ENCODE data around the gene PCSK2. TPM values are rescaled to one million over a fixed set of nuclear protein-coding genes. Genes with fewer than 3 reads are reported as not detected.

The PCSK2 gene
- polyA plus RNA-seq, 2 of the 4 experiments (the other 2 are of a cell fraction): 0.01 TPM; not detected in 1

DNA sequence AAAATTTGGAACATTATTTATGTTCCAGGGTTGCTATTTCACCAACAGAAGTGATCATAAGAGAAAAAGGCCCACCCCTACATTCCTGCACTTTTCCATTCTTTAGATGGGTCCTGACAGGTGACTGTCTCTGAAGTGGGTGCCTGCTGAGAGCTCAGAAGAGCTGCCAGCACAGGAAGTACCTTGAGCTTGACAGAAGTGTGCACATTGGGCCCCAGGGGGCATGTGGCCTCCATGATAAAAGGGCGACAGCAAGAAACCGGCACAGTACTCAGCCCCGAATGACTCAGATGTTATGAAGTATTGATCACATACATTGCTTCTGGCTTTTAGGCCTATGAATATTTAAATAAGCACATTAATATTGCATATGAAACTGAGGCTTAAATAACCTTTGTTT lies 150.4 kb downstream of the PCSK2 start:
- no peak for DNase-seq (ENCODE audit: low read depth in 1 of 2, low spot score in 1 of 2)
- FAIRE-seq: no peak
- ChIA-PET POLR2A (no interaction called here), CTCF (interaction anchor here (1.1 kb wide), 1 partner anchor 30 kb away, joined by 3 read pairs; no protein-coding TSS in a partner anchor)
- Histone ChIP-seq H3K4me3 (no peak overlapping the region), H3K4me2 (no peak overlapping the region), H3K27ac (no peak overlapping the region), H3K9me3 (no peaks in the 10 kb centered on the region), H3K4me1 (no peaks in the 10 kb centered on the region)
- no peak for TF ChIP-seq SMC3 (IDR thresholded peaks at IDR 0.05)
- TF ChIP-seq MAFK (IDR thresholded peaks at IDR 0.05; ENCODE audit: partially characterized antibody): no peak
- TF ChIP-seq RNF2 (IDR thresholded peaks at IDR 0.05; ENCODE audit: borderline replicate concordance, low read depth): no peak
- no peak for TF ChIP-seq POLR2A (IDR thresholded peaks at IDR 0.05; ENCODE audit: low read length)
- ATAC-seq: no peak
- whole genome bisulfite sequencing (ENCODE audit: missing lambda C conversion rate): 53% methylated on average over 3 of the region's 3 CpGs

DNA sequence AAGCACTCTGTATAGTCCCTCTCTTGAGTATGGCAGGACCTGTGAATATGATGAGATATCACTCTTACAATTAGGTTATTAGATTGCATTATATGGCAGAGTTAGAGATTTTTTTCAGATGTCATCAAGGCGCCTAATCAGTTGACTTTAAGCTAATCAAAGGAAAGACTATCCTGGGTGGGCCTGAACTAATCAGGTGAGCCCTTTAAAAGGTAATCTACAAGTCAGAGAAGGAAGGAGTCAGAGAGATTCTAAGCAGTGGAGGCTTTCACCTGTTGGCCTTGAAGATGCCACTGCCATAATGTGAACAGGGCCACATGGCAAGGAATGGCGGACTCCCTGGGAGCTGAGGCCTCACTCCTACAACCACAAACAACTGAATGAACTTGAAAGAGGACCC lies 152.8 kb downstream of the PCSK2 start:
- ATAC-seq: no peak
- Histone ChIP-seq H3K4me1 (no peaks in the 10 kb centered on the region), H3K9me3 (no peaks in the 10 kb centered on the region), H3K4me3 (no peak overlapping the region), H3K4me2 (no peak overlapping the region), H3K27ac (no peak overlapping the region)
- no peak for DNase-seq (ENCODE audit: low read depth in 1 of 2, low spot score in 1 of 2)
- POLR2A ChIA-PET: no interaction called here
- 9% methylated on average over 2 of the region's 2 CpGs for WGBS (ENCODE audit: missing lambda C conversion rate)
- CTCF ChIA-PET: interaction anchor here (0.9 to 1.1 kb wide), 3 partner anchors 52 to 575 kb away, joined by 3 read pairs; no protein-coding TSS in a partner anchor
- no peak for FAIRE-seq
- TF ChIP-seq NR3C1 (IDR thresholded peaks at IDR 0.05): no peak
- TF ChIP-seq FOSB (CRISPR knock-in tag; IDR thresholded peaks at IDR 0.05): no peak
- TF ChIP-seq HEYL (CRISPR knock-in tag; IDR thresholded peaks at IDR 0.05): no peak
- TF ChIP-seq, protein P1, sequence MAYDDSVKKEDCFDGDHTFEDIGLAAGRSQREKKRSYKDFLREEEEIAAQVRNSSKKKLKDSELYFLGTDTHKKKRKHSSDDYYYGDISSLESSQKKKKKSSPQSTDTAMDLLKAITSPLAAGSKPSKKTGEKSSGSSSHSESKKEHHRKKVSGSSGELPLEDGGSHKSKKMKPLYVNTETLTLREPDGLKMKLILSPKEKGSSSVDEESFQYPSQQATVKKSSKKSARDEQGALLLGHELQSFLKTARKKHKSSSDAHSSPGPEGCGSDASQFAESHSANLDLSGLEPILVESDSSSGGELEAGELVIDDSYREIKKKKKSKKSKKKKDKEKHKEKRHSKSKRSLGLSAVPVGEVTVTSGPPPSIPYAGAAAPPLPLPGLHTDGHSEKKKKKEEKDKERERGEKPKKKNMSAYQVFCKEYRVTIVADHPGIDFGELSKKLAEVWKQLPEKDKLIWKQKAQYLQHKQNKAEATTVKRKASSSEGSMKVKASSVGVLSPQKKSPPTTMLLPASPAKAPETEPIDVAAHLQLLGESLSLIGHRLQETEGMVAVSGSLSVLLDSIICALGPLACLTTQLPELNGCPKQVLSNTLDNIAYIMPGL (CRISPR knock-in tag; IDR thresholded peaks at IDR 0.05; ENCODE audit: borderline replicate concordance): no peak
- no peak for TF ChIP-seq EHF (CRISPR knock-in tag; IDR thresholded peaks at IDR 0.05)
- no peak for TF ChIP-seq RNF2 (IDR thresholded peaks at IDR 0.05; ENCODE audit: borderline replicate concordance, low read depth)
- no peak for TF ChIP-seq CHD2 (IDR thresholded peaks at IDR 0.05; ENCODE audit: low read length, partially characterized antibody)
- no peak for TF ChIP-seq ZFP36 (IDR thresholded peaks at IDR 0.05; ENCODE audit: borderline replicate concordance, partially characterized antibody)
- no peak for TF ChIP-seq HOXB13 (CRISPR knock-in tag; IDR thresholded peaks at IDR 0.05; ENCODE audit: low read depth)

DNA sequence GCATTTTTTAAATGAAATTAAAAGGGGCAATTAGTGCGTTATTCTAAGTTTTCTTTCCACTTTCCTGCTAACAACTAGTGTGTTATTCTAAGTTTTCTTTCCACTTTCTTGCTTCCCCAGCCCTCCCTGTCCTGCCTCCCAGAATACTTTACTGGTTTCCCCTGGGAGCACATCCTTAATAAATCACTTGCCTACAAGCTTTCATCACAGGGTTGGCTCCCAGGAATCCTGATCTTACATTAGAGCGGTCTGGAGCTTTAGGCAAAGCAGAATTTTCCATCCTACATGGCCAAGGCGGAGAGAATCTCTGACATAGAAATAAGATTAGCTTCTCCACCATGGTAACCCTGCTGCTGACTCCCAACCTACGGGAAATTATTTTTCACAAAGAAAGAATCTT lies 154.0 kb downstream of the PCSK2 start:
- no peak for DNase-seq (ENCODE audit: low read depth in 1 of 2, low spot score in 1 of 2)
- Histone ChIP-seq H3K9me3 (no peaks in the 10 kb centered on the region), H3K4me3 (no peak overlapping the region), H3K4me1 (no peaks in the 10 kb centered on the region), H3K4me2 (no peak overlapping the region), H3K27ac (no peak overlapping the region)
- WGBS (ENCODE audit: missing lambda C conversion rate): 3% methylated on average over 4 of the region's 4 CpGs
- no peak for ATAC-seq
- ChIA-PET CTCF (interaction anchor here (1.0 kb wide), 1 partner anchor 51 kb away, joined by 3 read pairs; no protein-coding TSS in a partner anchor), POLR2A (no interaction called here)
- no peak for TF ChIP-seq EP300 (IDR thresholded peaks at IDR 0.05)
- no peak for TF ChIP-seq FOSL2 (IDR thresholded peaks at IDR 0.05)
- no peak for TF ChIP-seq FOSL2 (CRISPR knock-in tag; IDR thresholded peaks at IDR 0.05)
- TF ChIP-seq ZFP36 (IDR thresholded peaks at IDR 0.05; ENCODE audit: borderline replicate concordance, partially characterized antibody): no peak
- no peak for TF ChIP-seq RNF2 (IDR thresholded peaks at IDR 0.05; ENCODE audit: borderline replicate concordance, low read depth)
- TF ChIP-seq, protein P1 (CRISPR knock-in tag; IDR thresholded peaks at IDR 0.05; ENCODE audit: borderline replicate concordance): no peak
- no peak for TF ChIP-seq NPAS2 (CRISPR knock-in tag; IDR thresholded peaks at IDR 0.05; ENCODE audit: borderline replicate concordance)
- TF ChIP-seq CHD4 (IDR thresholded peaks at IDR 0.05; ENCODE audit: borderline replicate concordance): no peak
- TF ChIP-seq CHD2 (IDR thresholded peaks at IDR 0.05; ENCODE audit: low read length, partially characterized antibody): no peak
- no peak for TF ChIP-seq KDM5A (IDR thresholded peaks at IDR 0.05)
- TF ChIP-seq, protein P2, sequence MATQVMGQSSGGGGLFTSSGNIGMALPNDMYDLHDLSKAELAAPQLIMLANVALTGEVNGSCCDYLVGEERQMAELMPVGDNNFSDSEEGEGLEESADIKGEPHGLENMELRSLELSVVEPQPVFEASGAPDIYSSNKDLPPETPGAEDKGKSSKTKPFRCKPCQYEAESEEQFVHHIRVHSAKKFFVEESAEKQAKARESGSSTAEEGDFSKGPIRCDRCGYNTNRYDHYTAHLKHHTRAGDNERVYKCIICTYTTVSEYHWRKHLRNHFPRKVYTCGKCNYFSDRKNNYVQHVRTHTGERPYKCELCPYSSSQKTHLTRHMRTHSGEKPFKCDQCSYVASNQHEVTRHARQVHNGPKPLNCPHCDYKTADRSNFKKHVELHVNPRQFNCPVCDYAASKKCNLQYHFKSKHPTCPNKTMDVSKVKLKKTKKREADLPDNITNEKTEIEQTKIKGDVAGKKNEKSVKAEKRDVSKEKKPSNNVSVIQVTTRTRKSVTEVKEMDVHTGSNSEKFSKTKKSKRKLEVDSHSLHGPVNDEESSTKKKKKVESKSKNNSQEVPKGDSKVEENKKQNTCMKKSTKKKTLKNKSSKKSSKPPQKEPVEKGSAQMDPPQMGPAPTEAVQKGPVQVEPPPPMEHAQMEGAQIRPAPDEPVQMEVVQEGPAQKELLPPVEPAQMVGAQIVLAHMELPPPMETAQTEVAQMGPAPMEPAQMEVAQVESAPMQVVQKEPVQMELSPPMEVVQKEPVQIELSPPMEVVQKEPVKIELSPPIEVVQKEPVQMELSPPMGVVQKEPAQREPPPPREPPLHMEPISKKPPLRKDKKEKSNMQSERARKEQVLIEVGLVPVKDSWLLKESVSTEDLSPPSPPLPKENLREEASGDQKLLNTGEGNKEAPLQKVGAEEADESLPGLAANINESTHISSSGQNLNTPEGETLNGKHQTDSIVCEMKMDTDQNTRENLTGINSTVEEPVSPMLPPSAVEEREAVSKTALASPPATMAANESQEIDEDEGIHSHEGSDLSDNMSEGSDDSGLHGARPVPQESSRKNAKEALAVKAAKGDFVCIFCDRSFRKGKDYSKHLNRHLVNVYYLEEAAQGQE (IDR thresholded peaks at IDR 0.05): no peak
- TF ChIP-seq SREBF2 (IDR thresholded peaks at IDR 0.05): no peak
- no peak for TF ChIP-seq HDAC2 (IDR thresholded peaks at IDR 0.05)
- no peak for TF ChIP-seq TP53 (CRISPR knock-in tag; IDR thresholded peaks at IDR 0.05)
- no peak for FAIRE-seq

All from A549 (cell line).